Erythroblast (primary cell): ENCODE data around the gene DZANK1.

Experiments
- GATA1 ChIP-seq: IDR thresholded peaks from 2 replicates; pipeline ENCODE4 v1.6.1; 2011; ENCODE audit warnings: low read depth, mild to moderate bottlenecking, control low read depth, low read length, moderate library complexity
- POLR2A ChIP-seq: IDR thresholded peaks from 2 replicates; pipeline ENCODE4 v1.6.1; 2011; ENCODE audit warnings: mild to moderate bottlenecking, low read length

GRCh38 chr20:18377896-18378481 lies 88.8 kb downstream of the DZANK1 start:
- no peak for TF ChIP-seq POLR2A
- TF ChIP-seq GATA1 = no peak
